HepG2 (cell line): ENCODE data around the gene KCNJ6. TPM values are rescaled to one million over a fixed set of nuclear protein-coding genes. Genes with fewer than 3 reads are reported as not detected.

Experiments used
- ATAC-seq: fragments of 200-7000 bp; cut with Tn5 transposase; 3 replicates; pipeline ENCODE4 v1.9.1; 2020; ENCODE audit warnings: mild to moderate bottlenecking, moderate library complexity
- BruUV-seq: library from RNA; stranded (reverse); fragments of 400-500 nt; replicated peaks from 2 replicates; lab custom pipeline; 2021; lab: Mats Ljungman, UMichigan
- CTCF ChIA-PET: fragments of 300-600 bp; formaldehyde crosslinking; extraction: SDS; loops from one replicate; lab custom pipeline; 2021; ENCODE audit warnings: low total read pairs, inconsistent platforms, low intra/inter-chr PET ratio; lab: Yijun Ruan, JAX
- POLR2A ChIA-PET: fragments of 350-600 bp; sonication (Branson Sonifier 250); formaldehyde crosslinking; loops from one replicate; lab custom pipeline; 2020; ENCODE audit warnings: antibody characterized with exemption, inconsistent platforms; lab: Yijun Ruan, JAX
- DNase-seq: peaks from one replicate; pipeline ENCODE4 v3.0.0-alpha.2; 2015; ENCODE audit warnings: low spot score
- FAIRE-seq: peaks from 3 replicates; lab custom pipeline; 2011; peaks lifted over from hg19 to GRCh38; lab: Jason Lieb, UNC
- H2AFZ ChIP-seq: one replicate; pipeline ENCODE4 v1.6.1; 2011; ENCODE audit warnings: low read length, inconsistent platforms
- H3K27ac ChIP-seq: fragments of 300-600 bp; 3 replicates; pipeline ENCODE4 v1.8.0; 2011; ENCODE audit warnings: mixed run types, mild to moderate bottlenecking, mixed read lengths, low read length, inconsistent platforms; ENCODE audit not compliant: insufficient read depth; ENCODE audit errors: extremely low read length
- H3K27me3 ChIP-seq, 2 experiments: fragments of 200-600 bp in 1 of 2; 2 replicates in 1 of 2; 3 replicates in 1 of 2; pipeline versions ENCODE4 v1.6.0 to v1.8.0; 2011; ENCODE audit warnings: low read length in 2 of 2, mild to moderate bottlenecking in 2 of 2, moderate library complexity in 2 of 2, inconsistent platforms in 1 of 2; ENCODE audit not compliant: insufficient read depth in 2 of 2, control insufficient read depth in 1 of 2
- H3K36me3 ChIP-seq, 2 experiments: fragments of 200-600 bp in 1 of 2; replicated peaks in 1 of 2; 2 replicates in 1 of 2; 3 replicates in 1 of 2; pipeline versions ENCODE4 v1.5.1 to v1.8.0; 2011; ENCODE audit warnings: low read length in 2 of 2, inconsistent platforms in 1 of 2; ENCODE audit not compliant: insufficient read depth in 2 of 2, control insufficient read depth in 1 of 2
- H3K4me1 ChIP-seq: 2 replicates; pipeline ENCODE4 v1.5.1; 2012; ENCODE audit warnings: low read length, inconsistent platforms; ENCODE audit not compliant: insufficient read depth
- H3K4me2 ChIP-seq: 2 replicates; pipeline ENCODE4 v1.6.0; 2011; ENCODE audit warnings: low read depth, low read length, inconsistent platforms
- H3K4me3 ChIP-seq, 3 experiments: fragments of 200-600 bp in 1 of 3; sonication (generic), shearing (Covaris generic) in 1 of 3; replicated peaks in 1 of 3; 2 replicates each; pipeline ENCODE4 v1.5.1; 2011 to 2016; ENCODE audit warnings: low read length in 3 of 3, inconsistent platforms in 2 of 3, low read depth in 2 of 3, mild to moderate bottlenecking in 2 of 3, control low read depth in 1 of 3, mixed read lengths in 1 of 3; ENCODE audit not compliant: insufficient read depth in 1 of 3
- H3K79me2 ChIP-seq: one replicate; pipeline ENCODE4 v1.6.1; 2011; ENCODE audit warnings: low read length, inconsistent platforms; ENCODE audit not compliant: insufficient read depth
- H3K9ac ChIP-seq: 2 replicates; pipeline ENCODE4 v1.6.0; 2011; ENCODE audit warnings: mild to moderate bottlenecking, low read depth, low read length, inconsistent platforms; ENCODE audit not compliant: insufficient read depth
- H3K9me3 ChIP-seq: 2 replicates; pipeline ENCODE4 v1.5.1; 2012; ENCODE audit warnings: mild to moderate bottlenecking, low read length
- H4K20me1 ChIP-seq: 2 replicates; pipeline ENCODE4 v1.6.0; 2011; ENCODE audit warnings: inconsistent platforms, mild to moderate bottlenecking, low read length, moderate library complexity; ENCODE audit not compliant: insufficient read depth
- ELF1 ChIP-seq: sonication (generic); formaldehyde crosslinking; IDR thresholded peaks from 2 replicates; pipeline ENCODE4 v1.4.0; 2020; ENCODE audit warnings: missing genetic modification reagents
- EP300 ChIP-seq, 3 experiments: sonication (generic) in 1 of 3; formaldehyde crosslinking in 1 of 3; IDR thresholded peaks; 2 replicates each; pipeline versions ENCODE4 v1.5.1 to v1.6.1; 2011 to 2020; ENCODE audit warnings: low read depth in 2 of 3, low read length in 2 of 3, borderline replicate concordance in 1 of 3, improper control_type of control experiment in 1 of 3, mild to moderate bottlenecking in 1 of 3, missing genetic modification reagents in 1 of 3, moderate library complexity in 1 of 3
- FOXJ3 ChIP-seq: sonication (generic); formaldehyde crosslinking; IDR thresholded peaks from 2 replicates; pipeline ENCODE4 v1.4.0; 2020; ENCODE audit warnings: missing genetic modification reagents, mild to moderate bottlenecking, borderline replicate concordance
- GLI4 ChIP-seq: sonication (generic); formaldehyde crosslinking; IDR thresholded peaks from 2 replicates; pipeline ENCODE4 v1.5.1; 2020; ENCODE audit warnings: missing genetic modification reagents, mild to moderate bottlenecking, moderate library complexity, borderline replicate concordance
- HES4 ChIP-seq: sonication (generic); formaldehyde crosslinking; IDR thresholded peaks from 2 replicates; pipeline ENCODE4 v1.9.0; 2021; ENCODE audit warnings: mild to moderate bottlenecking, missing genetic modification reagents, borderline replicate concordance
- HNF4A ChIP-seq: sonication (generic); formaldehyde crosslinking; IDR thresholded peaks from 2 replicates; pipeline ENCODE4 v1.4.0; 2020; ENCODE audit warnings: missing genetic modification reagents
- JUND ChIP-seq: sonication (generic); formaldehyde crosslinking; IDR thresholded peaks from 2 replicates; pipeline ENCODE4 v1.8.0; 2022; ENCODE audit warnings: mild to moderate bottlenecking, missing genetic modification reagents
- KLF11 ChIP-seq: IDR thresholded peaks from 2 replicates; pipeline ENCODE4 v1.6.1; 2016; ENCODE audit warnings: missing compliant biosample characterization
- SYNCRIP ChIP-seq: fragments of 200-400 bp; formaldehyde crosslinking; IDR thresholded peaks from 2 replicates; pipeline ENCODE4 v1.6.1; 2018; ENCODE audit warnings: mild to moderate bottlenecking, low read depth, low read length; ENCODE audit not compliant: insufficient read depth
- TBX2 ChIP-seq: sonication (generic); formaldehyde crosslinking; IDR thresholded peaks from 2 replicates; pipeline ENCODE4 v1.5.0; 2020; ENCODE audit warnings: missing genetic modification reagents, mild to moderate bottlenecking, borderline replicate concordance
- ZFP82 ChIP-seq: sonication (generic); formaldehyde crosslinking; IDR thresholded peaks from 2 replicates; pipeline ENCODE4 v1.5.1; 2020; ENCODE audit warnings: mild to moderate bottlenecking, missing genetic modification reagents, borderline replicate concordance
- ZNF792 ChIP-seq: IDR thresholded peaks from 2 replicates; pipeline ENCODE4 v1.6.1; 2016
- ZNF850 ChIP-seq: sonication (generic); formaldehyde crosslinking; conservative IDR thresholded peaks from 2 replicates; pipeline ENCODE4 v1.9.0; 2021; ENCODE audit warnings: mild to moderate bottlenecking, missing genetic modification reagents
- WGBS: methylation state at CpG from one replicate; pipeline ENCODE4 v1.1.6; 2017; ENCODE audit warnings: low lambda C conversion rate; 5-methylcytosine and 5-hydroxymethylcytosine counted together
- in situ Hi-C: cut with HindIII; loops from 2 replicates; pipeline ENCODE4 v1.10.0; 2017; ENCODE audit warnings: low pct_unique_long_range_greater_than_20kb; ENCODE audit not compliant: extremely low pct_ligation_motif_present
- intact Hi-C: fragments of 100-400 bp; cut with micrococcal nuclease; formaldehyde crosslinking; loops from one replicate; pipeline ENCODE4 v1.10.0; 2022; ENCODE audit not compliant: unreplicated experiment
- polyA plus RNA-seq, 8 experiments: library from polyadenylated mRNA; depleted of rRNA in 3 of 8; stranded (reverse) in 7 of 8; unstranded in 1 of 8; fragments of >200 nt; fragmentation: Illumina TruSeq in 4 of 8; extraction: Trizol in 4 of 8; gene quantifications; 2 replicates each; pipeline versions ENCODE4 v1.2.1 to v1.2.3, GENCODE V29; 2011 to 2016; ENCODE audit warnings: low read depth in 4 of 8, missing spikeins in 1 of 8, mixed read lengths in 1 of 8; ENCODE audit not compliant: insufficient read depth in 1 of 8
- total RNA-seq, 5 experiments: library from RNA; depleted of rRNA; stranded (reverse); fragments of >200 nt; fragmentation: Illumina TruSeq; extraction: Trizol; gene quantifications; 2 replicates each; pipeline ENCODE4 v1.2.3, GENCODE V29; 2016; ENCODE audit warnings: low read depth in 1 of 5
- TF ChIP-seq, protein P1 (sequence below): sonication (generic); formaldehyde crosslinking; IDR thresholded peaks from 2 replicates; pipeline ENCODE4 v1.5.0; 2020; ENCODE audit warnings: mild to moderate bottlenecking, low read depth, missing genetic modification reagents, borderline replicate concordance
- TF ChIP-seq, protein P2 (sequence below): sonication (generic); formaldehyde crosslinking; IDR thresholded peaks from 2 replicates; pipeline ENCODE4 v1.4.0; 2020; ENCODE audit warnings: missing genetic modification reagents

The KCNJ6 gene
- total and polyA plus RNA-seq, 2 of the 13 experiments (the other 11 are each of a cell fraction or from before 2014, with no cell fraction given): not detected

DNA sequence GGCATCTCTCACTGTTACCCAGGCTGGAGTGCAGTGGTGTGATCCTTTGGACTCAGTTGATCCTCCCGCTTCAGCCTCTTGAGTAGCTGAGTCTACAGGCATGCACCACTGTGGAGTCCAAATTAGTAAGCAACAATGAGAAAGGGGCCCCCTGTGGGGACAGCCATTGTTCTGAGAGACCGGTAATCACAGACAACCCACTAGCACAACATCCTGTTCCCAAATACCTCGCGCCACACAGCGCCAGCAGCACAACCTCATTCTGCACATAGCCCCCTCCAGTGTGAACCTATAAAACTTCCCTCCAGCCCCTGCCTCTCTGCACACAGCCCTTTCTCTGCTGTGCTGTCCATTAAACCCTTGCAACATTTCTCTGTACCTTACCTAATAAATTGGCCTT lies 323.2 kb downstream of the KCNJ6 start:
- Histone ChIP-seq H3K9ac (no peak overlapping the region), H3K27me3 (peaks cover 1 to 21% of the 10 kb centered on the region in 2 experiments; a peak in 2 of 5 replicates), H3K4me2 (no peak overlapping the region), H3K79me2 (no peaks in the 10 kb centered on the region), H3K27ac (no peak overlapping the region), H3K4me3 (no peak overlapping the region), H3K36me3 (no peaks in the 10 kb centered on the region), H3K9me3 (no peaks in the 10 kb centered on the region), H3K4me1 (no peaks in the 10 kb centered on the region), H2AFZ (no peak overlapping the region), H4K20me1 (no peaks in the 10 kb centered on the region)
- POLR2A ChIA-PET: no interaction called here
- DNase-seq (no peak), ATAC-seq (no peak), FAIRE-seq (no peak)
- in situ Hi-C loops (no loop called here), intact Hi-C loops (no loop called here)
- WGBS: 0% methylated on average over 1 of the region's 5 CpGs
- BruUV-seq: no TSS peak
- no peak for TF ChIP-seq GLI4 (CRISPR knock-in tag)
- no peak for TF ChIP-seq KLF11 (CRISPR knock-in tag)
- TF ChIP-seq, protein P1, sequence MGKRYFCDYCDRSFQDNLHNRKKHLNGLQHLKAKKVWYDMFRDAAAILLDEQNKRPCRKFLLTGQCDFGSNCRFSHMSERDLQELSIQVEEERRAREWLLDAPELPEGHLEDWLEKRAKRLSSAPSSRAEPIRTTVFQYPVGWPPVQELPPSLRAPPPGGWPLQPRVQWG (CRISPR knock-in tag): no peak
- TF ChIP-seq SYNCRIP: no peak
- TF ChIP-seq TBX2: no peak
- TF ChIP-seq ELF1 (CRISPR knock-in tag): no peak
- TF ChIP-seq, protein P2, sequence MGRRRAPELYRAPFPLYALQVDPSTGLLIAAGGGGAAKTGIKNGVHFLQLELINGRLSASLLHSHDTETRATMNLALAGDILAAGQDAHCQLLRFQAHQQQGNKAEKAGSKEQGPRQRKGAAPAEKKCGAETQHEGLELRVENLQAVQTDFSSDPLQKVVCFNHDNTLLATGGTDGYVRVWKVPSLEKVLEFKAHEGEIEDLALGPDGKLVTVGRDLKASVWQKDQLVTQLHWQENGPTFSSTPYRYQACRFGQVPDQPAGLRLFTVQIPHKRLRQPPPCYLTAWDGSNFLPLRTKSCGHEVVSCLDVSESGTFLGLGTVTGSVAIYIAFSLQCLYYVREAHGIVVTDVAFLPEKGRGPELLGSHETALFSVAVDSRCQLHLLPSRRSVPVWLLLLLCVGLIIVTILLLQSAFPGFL (CRISPR knock-in tag): no peak
- no peak for TF ChIP-seq EP300 (IDR thresholded peaks at IDR 0.05; ENCODE audit: low read depth in 2 of 2, low read length in 2 of 2)
- no peak for TF ChIP-seq EP300 (CRISPR knock-in tag; IDR thresholded peaks at IDR 0.05; ENCODE audit: borderline replicate concordance)
- no peak for TF ChIP-seq ZNF792
- no peak for TF ChIP-seq HNF4A
- no peak for TF ChIP-seq ZNF850 (CRISPR knock-in tag)
- TF ChIP-seq HES4 (CRISPR knock-in tag): no peak
- no peak for TF ChIP-seq FOXJ3 (CRISPR knock-in tag)
- TF ChIP-seq ZFP82: no peak
- TF ChIP-seq JUND (CRISPR knock-in tag): no peak
- TF ChIP-seq, all 625 proteins: peak for 0
- CTCF ChIA-PET: no interaction called here
